GM18499 (cell line): Measurements from ENCODE around the gene RDH14.

ENCODE experiments used
- ATAC-seq: cut with Tn5 transposase; IDR thresholded peaks from one replicate; pipeline ENCODE4 v1.9.1; 2021; ENCODE audit warnings: moderate number of reproducible peaks; ENCODE audit not compliant: insufficient read depth, unreplicated experiment

RDH14 gene

DNA sequence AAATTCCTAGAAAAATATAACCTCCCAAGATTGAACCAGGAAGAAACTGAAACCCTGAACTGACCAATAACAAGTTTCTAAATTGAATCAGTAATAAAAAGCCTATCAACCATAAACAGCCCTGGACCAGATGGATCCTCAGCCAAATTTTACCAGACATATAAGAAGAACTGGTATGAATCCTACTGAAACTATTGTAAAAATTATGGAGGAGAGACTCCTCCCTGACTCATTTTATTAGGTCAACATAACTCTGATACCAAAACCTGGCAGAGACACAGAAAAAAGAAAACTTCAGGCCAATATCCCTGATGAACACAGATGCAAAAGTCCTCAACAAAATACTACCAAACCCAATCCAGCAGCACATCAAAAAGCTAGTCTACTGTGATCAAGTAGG lies 17.6 kb upstream of the RDH14 start:
- ATAC-seq: no peak

GRCh38 chr2:18566145-18566769 lies 5.8 kb upstream of the RDH14 start:
- no peak for ATAC-seq

- ATAC-seq: no peak
Observed at GRCh38 chr2:18560797-18561085, 288 bp upstream of the RDH14 start.

GRCh38 chr2:18559531-18560030 lies 872 bp downstream of the RDH14 start:
- ATAC-seq: no peak

GRCh38 chr2:18558458-18558857 lies 2.0 kb downstream of the RDH14 start:
- ATAC-seq: no peak

DNA sequence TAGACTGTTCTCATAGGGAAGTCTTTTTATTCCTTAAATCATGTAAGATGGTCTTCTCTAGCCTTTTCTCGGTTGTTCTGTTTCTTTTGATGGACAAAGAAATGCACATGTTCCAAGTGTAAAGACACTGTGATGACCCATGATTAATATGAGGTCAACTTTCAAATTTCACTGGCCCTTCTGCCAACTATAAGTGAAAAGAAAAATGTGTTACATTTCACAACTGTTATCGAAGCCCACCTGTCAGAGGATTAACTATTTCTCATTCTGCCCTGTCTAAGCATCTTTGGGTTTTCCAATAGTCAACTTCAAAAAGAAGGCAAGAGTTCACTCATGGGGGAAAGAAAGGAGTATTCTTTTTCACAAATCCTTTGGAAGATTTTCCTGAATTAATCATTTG lies 3.3 kb downstream of the RDH14 start:
- ATAC-seq: no peak

DNA sequence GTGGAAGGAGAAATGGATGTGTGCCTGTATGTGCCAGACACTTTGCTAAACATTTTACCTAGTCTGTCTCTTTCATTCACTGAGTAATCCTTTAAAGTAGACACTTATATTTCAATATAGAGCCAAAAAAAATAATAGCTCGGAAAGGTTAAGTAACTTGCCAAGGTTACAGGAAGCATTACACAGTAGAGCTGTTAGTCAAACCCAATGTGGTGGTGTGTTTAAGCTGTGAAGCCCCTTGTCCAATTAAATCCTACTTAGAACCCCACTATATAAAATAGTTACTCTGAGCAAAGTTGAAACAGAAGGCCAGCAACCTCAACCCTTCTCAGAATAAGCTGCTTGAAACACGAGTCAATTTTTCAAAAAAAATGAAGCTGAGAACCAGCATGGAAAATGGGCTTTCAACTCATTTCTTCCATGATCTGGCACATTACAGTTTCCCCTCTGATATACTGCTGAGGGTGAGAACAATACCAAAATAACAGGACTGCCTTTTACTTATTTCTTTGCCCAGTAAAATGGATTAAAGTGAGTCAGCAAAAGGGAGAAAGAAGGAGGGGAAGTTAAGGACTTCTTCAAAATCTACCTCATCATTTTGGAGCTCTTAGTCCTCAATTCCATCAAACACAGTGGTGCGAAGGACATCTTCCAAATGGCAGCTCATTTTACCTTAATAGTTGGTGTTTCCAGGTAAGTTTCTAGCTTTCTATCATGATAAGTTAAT lies 7.9 kb downstream of the RDH14 start:
- ATAC-seq: no peak

- ATAC-seq: no peak
Observed at GRCh38 chr2:18551623-18552022, 8.8 kb downstream of the RDH14 start.

- no peak for ATAC-seq
Observed at GRCh38 chr2:18551169-18551568, 9.3 kb downstream of the RDH14 start.

- no peak for ATAC-seq
Observed at GRCh38 chr2:18550433-18550832, 10.0 kb downstream of the RDH14 start.

GRCh38 chr2:18549083-18549482 lies 11.4 kb downstream of the RDH14 start:
- ATAC-seq: no peak

GRCh38 chr2:18548621-18549020 lies 11.8 kb downstream of the RDH14 start:
- ATAC-seq: no peak

GRCh38 chr2:18546567-18546966 lies 13.9 kb downstream of the RDH14 start:
- no peak for ATAC-seq

DNA sequence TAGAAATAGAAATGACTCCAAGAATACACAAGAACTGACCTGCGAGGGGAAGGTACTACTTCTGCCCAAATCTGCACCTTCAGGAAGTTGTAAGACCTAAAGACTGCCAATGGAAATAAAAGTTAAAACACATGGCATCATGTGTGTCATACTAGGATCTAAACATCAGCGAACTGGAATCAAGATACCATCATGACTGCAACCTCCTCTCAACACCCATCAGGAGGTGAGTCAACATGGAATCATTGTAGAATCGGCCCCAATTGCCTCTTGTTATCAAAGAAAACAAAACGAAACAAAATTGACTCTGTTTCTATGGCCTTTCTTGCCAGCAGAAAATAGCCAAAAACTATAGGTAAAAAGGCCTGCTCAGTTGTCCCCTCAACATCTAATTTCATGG lies 15.1 kb downstream of the RDH14 start:
- ATAC-seq: no peak

DNA sequence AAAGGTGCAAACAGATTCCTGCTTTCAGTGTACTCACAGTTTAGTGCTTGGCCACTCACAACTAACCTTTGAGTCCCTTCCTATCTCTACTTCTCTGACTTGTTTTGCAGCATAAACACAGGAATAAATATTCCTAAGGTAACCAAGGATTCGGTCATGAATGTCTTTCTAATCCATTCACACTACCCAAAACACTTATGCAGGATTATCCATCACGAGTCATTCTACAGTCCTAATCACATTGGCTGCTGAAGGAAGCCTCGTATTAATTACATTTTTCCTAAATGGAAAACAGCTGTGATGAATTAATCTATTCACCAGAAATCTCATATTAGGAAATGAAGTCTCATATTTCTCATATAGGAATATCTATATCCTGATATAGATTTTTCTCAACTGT lies 16.3 kb downstream of the RDH14 start:
- ATAC-seq: no peak

- no peak for ATAC-seq
Observed at GRCh38 chr2:18540872-18541271, 19.6 kb downstream of the RDH14 start.

DNA sequence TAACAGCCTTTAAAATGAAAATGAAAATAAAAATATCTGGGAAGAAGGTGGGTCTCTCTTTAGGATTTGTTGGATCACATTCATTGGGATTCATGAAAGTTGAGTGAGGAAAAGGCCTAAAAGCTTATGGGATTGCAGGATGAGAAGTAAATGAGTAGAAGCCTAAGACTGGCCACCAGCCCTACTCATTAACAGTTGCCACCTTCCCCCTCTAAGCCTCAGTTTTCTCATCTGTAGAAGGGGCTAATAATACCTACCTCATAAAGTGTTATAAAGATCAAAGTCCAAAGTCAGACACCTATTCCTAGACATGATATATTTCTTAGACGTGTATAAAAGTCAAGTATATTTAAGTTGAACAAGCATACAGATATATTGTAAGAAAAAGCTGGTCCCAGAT lies 23.8 kb downstream of the RDH14 start:
- no peak for ATAC-seq

- ATAC-seq: no peak
Observed at GRCh38 chr2:18536100-18536499, 24.4 kb downstream of the RDH14 start.

GRCh38 chr2:18531194-18531593 lies 29.3 kb downstream of the RDH14 start:
- ATAC-seq: no peak

GRCh38 chr2:18527822-18528221 lies 32.6 kb downstream of the RDH14 start:
- no peak for ATAC-seq

DNA sequence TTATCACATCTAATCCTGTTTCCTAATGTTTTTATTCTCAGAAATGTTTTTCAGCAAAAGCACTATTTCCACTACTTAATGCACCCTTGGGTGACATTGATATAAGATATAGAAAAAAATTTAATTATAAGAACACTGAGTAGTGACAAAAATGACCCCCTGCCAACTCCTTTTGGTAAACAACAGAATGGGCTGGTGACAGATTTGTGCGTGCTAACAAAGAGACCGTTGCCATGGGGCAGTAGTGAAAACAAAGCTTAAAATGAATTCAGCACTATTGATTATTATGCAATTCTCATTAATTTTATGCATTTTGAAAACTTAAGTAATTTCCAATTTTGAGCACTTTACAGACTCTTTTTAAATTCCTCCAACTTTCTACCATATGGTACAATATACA lies 33.1 kb downstream of the RDH14 start:
- no peak for ATAC-seq

DNA sequence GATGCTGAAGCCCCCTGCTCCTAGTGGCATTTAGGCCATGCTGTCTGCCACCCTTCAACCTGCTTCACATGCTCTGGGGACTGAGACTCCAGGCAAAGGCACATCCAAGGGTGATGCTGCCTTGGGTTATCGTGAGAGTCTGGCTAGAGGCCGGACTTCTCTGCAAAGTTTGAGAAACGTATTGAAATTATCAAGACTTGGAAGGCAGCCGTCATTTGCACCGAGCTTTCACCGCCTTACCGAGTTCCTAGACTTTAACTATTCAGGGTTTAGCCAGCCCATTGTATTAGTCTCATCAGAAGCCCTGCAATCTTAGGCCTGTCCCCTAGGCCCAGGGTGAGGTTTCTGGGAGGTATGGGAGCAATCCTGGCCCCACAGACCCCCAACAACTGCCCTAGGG lies 34.0 kb downstream of the RDH14 start:
- ATAC-seq: no peak
